Gastroesophageal sphincter (tissue), 3 donors: ENCODE results near the gene FCMR.

ENCODE experiments used
- CTCF ChIP-seq, 4 experiments: fragments of 200-600 bp in 2 of 4; fragments of 450-650 bp in 2 of 4; sonication (generic) in 1 of 4; IDR thresholded peaks; one replicate each; pipeline ENCODE4 v1.5.1; 2017 to 2019; ENCODE audit warnings: antibody characterized with exemption in 4 of 4, mild to moderate bottlenecking in 2 of 4, moderate library complexity in 2 of 4
- POLR2AphosphoS5 ChIP-seq: sonication (generic); formaldehyde crosslinking; IDR thresholded peaks from one replicate; pipeline ENCODE4 v1.6.1; 2017; ENCODE audit warnings: antibody characterized with exemption

DNA sequence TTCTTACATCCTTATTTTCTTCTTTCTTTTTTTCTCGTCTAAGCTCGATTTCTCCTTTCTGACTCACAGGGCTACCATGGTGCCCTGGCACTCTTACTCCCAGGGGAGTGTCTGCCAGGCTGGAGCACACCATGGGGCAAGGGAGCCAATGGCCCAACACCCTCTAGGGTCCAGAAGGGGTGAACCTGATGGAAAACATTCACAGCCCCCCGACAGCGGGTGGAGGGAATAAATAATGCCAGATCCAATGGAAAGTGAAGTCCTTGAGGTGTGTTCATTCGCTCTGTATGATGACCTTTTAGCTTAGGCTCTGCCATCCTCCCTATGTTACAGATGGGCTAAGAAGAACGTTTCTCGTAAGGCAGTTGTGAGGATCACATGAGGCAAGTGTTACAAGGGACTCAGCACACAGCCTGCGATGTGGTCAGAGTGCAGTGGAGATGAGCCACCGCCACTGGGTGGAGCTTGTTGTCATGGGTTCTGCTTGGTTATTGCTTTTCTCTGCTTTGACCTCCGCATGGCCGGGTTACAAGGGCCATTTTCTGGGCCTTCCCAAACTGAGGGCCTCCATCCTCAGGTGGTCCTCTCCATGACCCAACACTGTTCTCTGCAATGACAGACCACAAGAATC is 3.5 kb upstream of the FCMR start:
- TF ChIP-seq CTCF (IDR thresholded peaks at IDR 0.05), result no peak
- no peak for TF ChIP-seq POLR2AphosphoS5
